ENCODE measurements around the gene ARID4B. TPM values are rescaled to one million over a fixed set of nuclear protein-coding genes. Genes with fewer than 3 reads are reported as not detected.

The ARID4B gene
- total RNA-seq, 4 donors from 2014 or later, result 11.5 to 18.8 (median 16.5) TPM

GRCh38 chr1:235320521-235321179 is 7.3 kb downstream of the ARID4B start:
- no peak overlapping the region for H3K4me3 ChIP-seq
- peaks cover 30 to 36% of the 10 kb centered on the region in 2 donors for H3K4me1 ChIP-seq
- no peak overlapping the region for H3K27ac ChIP-seq
- H3K27me3 ChIP-seq, result no peaks in the 10 kb centered on the region
- in situ Hi-C loops (cut with MboI; ENCODE audit: low sequenced_read_pairs in 4 of 4) (loop anchor here in 1 of 4 donors (10.0 kb wide), 1 partner anchor 94 kb away; no protein-coding TSS in a partner anchor), intact Hi-C loops (cut with DNase I; ENCODE audit: low total_unique reads) (loop anchor here (10.0 kb wide), 1 partner anchor 196 kb away; the partner anchor contains the start of gene TOMM20)
- no peaks in the 10 kb centered on the region for H3K36me3 ChIP-seq
- no peaks in the 10 kb centered on the region for H3K9me3 ChIP-seq
- no peak for TF ChIP-seq CTCF (IDR thresholded peaks at IDR 0.05 in 4 of 5, conservative IDR thresholded peaks at IDR 0.05 in 1 of 5)
- TF ChIP-seq POLR2A (IDR thresholded peaks at IDR 0.05), result no peak
- DNase-seq, result no peak
- no peak for ATAC-seq

GRCh38 chr1:235319255-235319654 is 8.7 kb downstream of the ARID4B start:
- in situ Hi-C loops (cut with MboI; ENCODE audit: low sequenced_read_pairs in 4 of 4) (no loop called here), intact Hi-C loops (cut with DNase I; ENCODE audit: low total_unique reads) (no loop called here)

GRCh38 chr1:235317168-235317567 is 10.8 kb downstream of the ARID4B start:
- peaks cover 18 to 28% of the 10 kb centered on the region in 2 donors for H3K4me1 ChIP-seq
- H3K27ac ChIP-seq, result no peak overlapping the region
- no peak for TF ChIP-seq CTCF (IDR thresholded peaks at IDR 0.05 in 4 of 5, conservative IDR thresholded peaks at IDR 0.05 in 1 of 5)
- no peak for TF ChIP-seq POLR2A (IDR thresholded peaks at IDR 0.05)

More at GRCh38 chr1:235319255-235319654, 8.7 kb downstream of the ARID4B start:
- Histone ChIP-seq H3K27ac (no peak overlapping the region), H3K9me3 (no peaks in the 10 kb centered on the region), H3K4me3 (no peak overlapping the region), H3K36me3 (no peaks in the 10 kb centered on the region), H3K27me3 (no peaks in the 10 kb centered on the region), H3K4me1 (peaks cover 20 to 23% of the 10 kb centered on the region in 2 donors)
- no peak for DNase-seq
- TF ChIP-seq CTCF (IDR thresholded peaks at IDR 0.05 in 4 of 5, conservative IDR thresholded peaks at IDR 0.05 in 1 of 5) (no peak), POLR2A (IDR thresholded peaks at IDR 0.05) (no peak)
- no peak for ATAC-seq

GRCh38 chr1:235315735-235316134 is 12.2 kb downstream of the ARID4B start:
- Histone ChIP-seq H3K4me3 (no peak overlapping the region), H3K27ac (no peak overlapping the region), H3K4me1 (peaks cover 10 to 23% of the 10 kb centered on the region in 2 donors), H3K27me3 (no peaks in the 10 kb centered on the region), H3K9me3 (no peaks in the 10 kb centered on the region), H3K36me3 (no peaks in the 10 kb centered on the region)
- in situ Hi-C loops (cut with MboI; ENCODE audit: low sequenced_read_pairs in 4 of 4) (no loop called here), intact Hi-C loops (cut with DNase I; ENCODE audit: low total_unique reads) (no loop called here)
- no peak for TF ChIP-seq CTCF (IDR thresholded peaks at IDR 0.05 in 4 of 5, conservative IDR thresholded peaks at IDR 0.05 in 1 of 5)
- TF ChIP-seq POLR2A (IDR thresholded peaks at IDR 0.05), result no peak
- no peak for DNase-seq
- no peak for ATAC-seq

More at GRCh38 chr1:235317168-235317567, 10.8 kb downstream of the ARID4B start:
- H3K4me3 ChIP-seq, result no peak overlapping the region
- H3K27me3 ChIP-seq, result no peaks in the 10 kb centered on the region
- intact Hi-C loops (cut with DNase I; ENCODE audit: low total_unique reads) (no loop called here), in situ Hi-C loops (cut with MboI; ENCODE audit: low sequenced_read_pairs in 4 of 4) (no loop called here)
- DNase-seq, result no peak
- H3K9me3 ChIP-seq, result no peaks in the 10 kb centered on the region
- H3K36me3 ChIP-seq, result no peaks in the 10 kb centered on the region
- no peak for ATAC-seq
